ENCODE measurements around the gene KLHDC8A.

- TF ChIP-seq CTCF (IDR thresholded peaks at IDR 0.05) (no peak), POLR2AphosphoS5 (IDR thresholded peaks at IDR 0.05) (no peak)
Measured at GRCh38 chr1:205324781-205325180, 31.9 kb downstream of the KLHDC8A start.
